SK-N-SH treated with all-trans-retinoic acid at 6 μM for 48 hours (cell line): ENCODE results near the gene CPVL.

Experiments
- ATAC-seq: fragments of 200-7000 bp; cut with Tn5 transposase; 3 replicates; pipeline ENCODE4 v1.9.1; 2020; ENCODE audit warnings: mild to moderate bottlenecking, moderate library complexity
- CSDC2 ChIP-seq: fragments of 250-450 bp; sonication (Bioruptor Pico); IDR thresholded peaks from 2 replicates; pipeline ENCODE4 v1.5.0; 2020; ENCODE audit warnings: mild to moderate bottlenecking, moderate library complexity
- CSRNP3 ChIP-seq: fragments of 250-450 bp; sonication (Bioruptor Pico); IDR thresholded peaks from 2 replicates; pipeline ENCODE4 v1.5.1; 2021; ENCODE audit warnings: mild to moderate bottlenecking, moderate library complexity
- ESRRG ChIP-seq: fragments of 250-450 bp; sonication (Bioruptor Pico); IDR thresholded peaks from 2 replicates; pipeline ENCODE4 v1.6.1; 2021; ENCODE audit warnings: mild to moderate bottlenecking
- GLIS3 ChIP-seq: fragments of 250-450 bp; sonication (Bioruptor Pico); IDR thresholded peaks from 2 replicates; pipeline ENCODE4 v1.5.0; 2020; ENCODE audit warnings: mild to moderate bottlenecking, moderate library complexity
- ISL1 ChIP-seq: fragments of 250-450 bp; sonication (Bioruptor Pico); IDR thresholded peaks from 2 replicates; pipeline ENCODE4 v2.1.2; 2022; ENCODE audit warnings: mild to moderate bottlenecking, moderate library complexity
- OSR1 ChIP-seq: fragments of 250-450 bp; sonication (Bioruptor Pico); IDR thresholded peaks from 2 replicates; pipeline ENCODE4 v1.8.0; 2022; ENCODE audit warnings: moderate library complexity, mild to moderate bottlenecking, inconsistent platforms
- PATZ1 ChIP-seq: fragments of 250-450 bp; sonication (Bioruptor Pico); IDR thresholded peaks from 2 replicates; pipeline ENCODE4 v1.8.0; 2020; ENCODE audit warnings: mild to moderate bottlenecking, moderate library complexity, borderline replicate concordance
- POU6F1 ChIP-seq: fragments of 250-450 bp; sonication (Bioruptor Pico); IDR thresholded peaks from 2 replicates; pipeline ENCODE4 v1.8.0; 2021; ENCODE audit warnings: low read depth, mild to moderate bottlenecking, moderate library complexity, borderline replicate concordance
- PPARA ChIP-seq: fragments of 250-450 bp; sonication (Bioruptor Pico); IDR thresholded peaks from 2 replicates; pipeline ENCODE4 v1.5.0; 2020; ENCODE audit warnings: mild to moderate bottlenecking, borderline replicate concordance
- RARB ChIP-seq: fragments of 250-450 bp; sonication (Bioruptor Pico); IDR thresholded peaks from 2 replicates; pipeline ENCODE4 v1.8.0; 2021; ENCODE audit warnings: mild to moderate bottlenecking, moderate library complexity
- SNAI2 ChIP-seq: fragments of 250-450 bp; sonication (Bioruptor Pico); IDR thresholded peaks from 2 replicates; pipeline ENCODE4 v1.5.0; 2020; ENCODE audit warnings: mild to moderate bottlenecking, moderate library complexity
- TCF4 ChIP-seq: fragments of 250-450 bp; sonication (Bioruptor Pico); IDR thresholded peaks from 2 replicates; pipeline ENCODE4 v1.8.0; 2021; ENCODE audit warnings: mild to moderate bottlenecking, moderate library complexity, borderline replicate concordance
- TOX ChIP-seq: fragments of 250-450 bp; sonication (Bioruptor Pico); IDR thresholded peaks from 2 replicates; pipeline ENCODE4 v1.8.0; 2021; ENCODE audit warnings: mild to moderate bottlenecking, moderate library complexity, borderline replicate concordance
- ZC3H10 ChIP-seq: fragments of 250-450 bp; sonication (Bioruptor Pico); IDR thresholded peaks from 2 replicates; pipeline ENCODE4 v1.5.1; 2021; ENCODE audit warnings: mild to moderate bottlenecking, moderate library complexity
- ZFP3 ChIP-seq: fragments of 250-450 bp; sonication (Bioruptor Pico); IDR thresholded peaks from 2 replicates; pipeline ENCODE4 v1.5.0; 2020; ENCODE audit warnings: mild to moderate bottlenecking, moderate library complexity
- ZFP30 ChIP-seq: fragments of 450-650 bp; formaldehyde crosslinking; IDR thresholded peaks from 2 replicates; pipeline ENCODE4 v1.5.0; 2022; ENCODE audit warnings: mild to moderate bottlenecking, moderate library complexity
- ZNF565 ChIP-seq: fragments of 450-650 bp; formaldehyde crosslinking; conservative IDR thresholded peaks from 2 replicates; pipeline ENCODE4 v1.5.0; 2020; ENCODE audit warnings: low read depth, mild to moderate bottlenecking, moderate library complexity
- ZNF8 ChIP-seq: fragments of 450-650 bp; formaldehyde crosslinking; IDR thresholded peaks from 2 replicates; pipeline ENCODE4 v1.5.0; 2020; ENCODE audit warnings: mild to moderate bottlenecking, moderate library complexity

Gene CPVL

GRCh38 chr7:29113384-29114102, 32.8 kb downstream of the CPVL start:
- peak; percentile 75 for ATAC-seq
- no peak for TF ChIP-seq ZFP3 (CRISPR knock-in tag)
- TF ChIP-seq ESRRG (CRISPR knock-in tag): no peak

- no peak for ATAC-seq
- TF ChIP-seq POU6F1 (CRISPR knock-in tag) (no peak), ISL1 (CRISPR knock-in tag) (no peak), ZC3H10 (no peak), ZFP30 (CRISPR knock-in tag) (no peak), CSRNP3 (CRISPR knock-in tag) (no peak), RARB (no peak)
These were observed 33.6 kb downstream of the CPVL start for GRCh38 chr7:29112721-29113120.

GRCh38 chr7:29109899-29110298, 36.4 kb downstream of the CPVL start:
- TF ChIP-seq SNAI2 (CRISPR knock-in tag) (no peak), GLIS3 (CRISPR knock-in tag) (no peak), ZNF565 (no peak), CSRNP3 (CRISPR knock-in tag) (no peak), ISL1 (CRISPR knock-in tag) (no peak), CSDC2 (CRISPR knock-in tag) (no peak), ZFP3 (CRISPR knock-in tag) (no peak), TCF4 (no peak), TOX (no peak), ZFP30 (CRISPR knock-in tag) (no peak), PATZ1 (CRISPR knock-in tag) (no peak), OSR1 (CRISPR knock-in tag) (no peak), ZC3H10 (no peak), ESRRG (CRISPR knock-in tag) (no peak)
- ATAC-seq: no peak

- ATAC-seq: no peak
- no peak for TF ChIP-seq ZFP3 (CRISPR knock-in tag)
These were observed 37.0 kb downstream of the CPVL start for GRCh38 chr7:29109358-29109757.

- no peak for TF ChIP-seq ZFP3 (CRISPR knock-in tag)
- ATAC-seq: no peak
These were observed 39.3 kb downstream of the CPVL start for GRCh38 chr7:29107056-29107455.

GRCh38 chr7:29106669-29106988, 39.7 kb downstream of the CPVL start:
- no peak for ATAC-seq
- no peak for TF ChIP-seq PPARA (CRISPR knock-in tag)
- TF ChIP-seq ESRRG (CRISPR knock-in tag): no peak
- TF ChIP-seq SNAI2 (CRISPR knock-in tag): no peak
- no peak for TF ChIP-seq RARB
- no peak for TF ChIP-seq ISL1 (CRISPR knock-in tag)
- no peak for TF ChIP-seq TOX
- no peak for TF ChIP-seq ZNF8 (CRISPR knock-in tag)
- no peak for TF ChIP-seq ZFP3 (CRISPR knock-in tag)
- TF ChIP-seq, all 23 proteins: peak for 0
